Activated T-helper 17 cell treated with anti-CD3 and anti-CD28 coated beads, Interleukin-2, amount 50 U/mL, for 72 hours (primary cell): ENCODE data around the gene PANK2. TPM values are rescaled to one million over a fixed set of nuclear protein-coding genes. Genes with fewer than 3 reads are reported as not detected.
"Not testable (repeated sequence)": the region's sequence is repeated elsewhere in the genome, so short reads cannot be mapped to it uniquely, and the experiment has no call there.

ENCODE experiments used
- ATAC-seq: fragments of 150-1000 bp; cut with Tn5 transposase; replicated peaks from 2 replicates; pipeline ENCODE4 v1.10.0; 2021; ENCODE audit warnings: mild to moderate bottlenecking, moderate library complexity
- H3K27ac Mint-ChIP-seq: one replicate; pipeline ENCODE4 v1.8.0; 2022; ENCODE audit warnings: mixed read lengths
- H3K27me3 Mint-ChIP-seq: one replicate; pipeline ENCODE4 v1.8.0; 2022; ENCODE audit warnings: mixed read lengths
- H3K36me3 Mint-ChIP-seq: one replicate; pipeline ENCODE4 v1.8.0; 2022; ENCODE audit warnings: low read depth, mild to moderate bottlenecking, mixed read lengths
- H3K4me1 Mint-ChIP-seq: one replicate; pipeline ENCODE4 v1.8.0; 2022; ENCODE audit warnings: mixed read lengths
- H3K4me3 Mint-ChIP-seq: one replicate; pipeline ENCODE4 v1.8.0; 2022; ENCODE audit warnings: mild to moderate bottlenecking, mixed read lengths
- H3K9me3 Mint-ChIP-seq: one replicate; pipeline ENCODE4 v1.8.0; 2022; ENCODE audit warnings: mixed read lengths
- total RNA-seq, 2 donors: library from RNA; stranded (reverse); gene quantifications; one replicate each; pipeline ENCODE4 v1.2.3, GENCODE V29; 2022

PANK2 gene
- total RNA-seq, 2 donors from 2014 or later, result 61.1 to 64.3 TPM

DNA sequence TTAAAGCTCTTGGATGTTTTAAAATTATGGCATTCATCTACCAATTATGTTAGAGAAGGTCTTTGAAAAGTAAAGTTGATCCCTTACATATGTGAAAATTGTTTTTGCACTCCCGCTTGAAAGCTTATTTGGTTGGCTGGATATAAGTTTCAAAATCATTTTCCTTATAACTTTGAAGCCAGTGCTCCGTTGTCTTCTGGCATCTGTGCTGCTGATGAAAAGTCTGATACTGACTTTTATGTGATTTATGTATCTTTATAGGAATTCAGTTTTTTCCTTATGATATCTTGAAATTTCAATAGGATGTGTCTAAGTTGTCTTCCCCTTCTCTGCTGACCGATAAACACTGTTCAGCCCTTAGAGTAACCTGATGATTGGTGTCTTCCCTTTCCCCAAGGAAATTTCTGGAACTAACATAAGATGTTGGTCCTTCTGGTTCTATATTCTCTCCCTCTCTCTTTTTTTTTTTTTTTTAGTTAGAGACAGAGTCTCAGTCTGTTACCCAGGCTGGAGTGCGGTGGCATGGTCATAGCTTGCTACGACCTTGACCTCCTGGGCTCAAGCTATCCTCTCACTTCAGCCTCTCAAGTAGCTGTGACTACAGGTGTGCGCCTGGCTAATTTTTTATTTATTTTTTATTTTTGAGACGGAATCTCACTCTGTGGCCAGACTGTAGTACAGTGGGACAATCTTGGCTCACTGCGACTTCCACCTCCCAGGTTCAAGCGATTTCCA lies 12.7 kb downstream of the PANK2 start:
- no peak for ATAC-seq
- Mint-ChIP-seq H3K4me1 (peaks cover 35% of the 10 kb centered on the region), H3K4me3 (peak overlapping the region; percentile 48), H3K27me3 (no peaks in the 10 kb centered on the region), H3K9me3 (no peaks in the 10 kb centered on the region), H3K27ac (peak overlapping the region; percentile 84), H3K36me3 (peaks cover 52% of the 10 kb centered on the region)

GRCh38 chr20:3902446-3902845 lies 13.3 kb downstream of the PANK2 start:
- Mint-ChIP-seq H3K9me3 (no peaks in the 10 kb centered on the region), H3K27me3 (no peaks in the 10 kb centered on the region), H3K36me3 (peaks cover 48% of the 10 kb centered on the region), H3K4me1 (peaks cover 29% of the 10 kb centered on the region), H3K4me3 (no peak overlapping the region), H3K27ac (no peak overlapping the region)
- ATAC-seq, result no peak

- ATAC-seq, result no peak
- H3K27me3 Mint-ChIP-seq, result no peaks in the 10 kb centered on the region
- H3K9me3 Mint-ChIP-seq, result no peaks in the 10 kb centered on the region
- H3K36me3 Mint-ChIP-seq, result peaks cover 66% of the 10 kb centered on the region
- H3K27ac Mint-ChIP-seq, result no peak overlapping the region
- H3K4me3 Mint-ChIP-seq, result no peak overlapping the region
- H3K4me1 Mint-ChIP-seq, result peaks cover 39% of the 10 kb centered on the region
Observed at GRCh38 chr20:3904224-3904623, 15.0 kb downstream of the PANK2 start.

DNA sequence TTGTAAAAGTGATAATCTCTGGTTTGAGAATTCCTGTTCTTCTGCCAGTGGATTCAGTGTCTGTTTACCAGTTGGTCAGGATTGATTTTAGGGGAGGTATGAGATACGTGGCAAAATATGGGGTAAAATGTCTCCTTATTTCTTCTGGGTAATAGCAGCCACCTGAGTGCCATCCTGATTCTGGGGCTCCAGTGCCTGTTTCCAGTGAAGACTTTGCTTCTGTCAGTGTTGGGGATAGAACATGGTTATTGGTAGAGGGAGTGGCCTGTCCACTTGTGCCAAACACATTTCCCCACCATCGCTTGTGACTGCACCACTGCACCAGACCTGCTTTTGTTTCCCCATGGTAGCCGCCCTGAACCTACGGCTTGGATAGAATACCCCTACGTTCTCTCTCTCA lies 15.7 kb downstream of the PANK2 start:
- peaks cover 37% of the 10 kb centered on the region for H3K4me1 Mint-ChIP-seq
- H3K27ac Mint-ChIP-seq, result peak overlapping the region; percentile 36
- ATAC-seq, result no peak
- no peaks in the 10 kb centered on the region for H3K27me3 Mint-ChIP-seq
- no peaks in the 10 kb centered on the region for H3K9me3 Mint-ChIP-seq
- H3K36me3 Mint-ChIP-seq, result peaks cover 68% of the 10 kb centered on the region
- peak overlapping the region; percentile 16 for H3K4me3 Mint-ChIP-seq

GRCh38 chr20:3906744-3907721 lies 17.8 kb downstream of the PANK2 start:
- H3K4me3 Mint-ChIP-seq, result peak overlapping the region; percentile 81
- peak; percentile 96 for ATAC-seq
- not testable (repeated sequence) for H3K9me3 Mint-ChIP-seq, H3K27me3 Mint-ChIP-seq
- H3K36me3 Mint-ChIP-seq, result peaks cover 76% of the 10 kb centered on the region
- peaks cover 20% of the 10 kb centered on the region for H3K4me1 Mint-ChIP-seq
- peak overlapping the region; percentile 94 for H3K27ac Mint-ChIP-seq

DNA sequence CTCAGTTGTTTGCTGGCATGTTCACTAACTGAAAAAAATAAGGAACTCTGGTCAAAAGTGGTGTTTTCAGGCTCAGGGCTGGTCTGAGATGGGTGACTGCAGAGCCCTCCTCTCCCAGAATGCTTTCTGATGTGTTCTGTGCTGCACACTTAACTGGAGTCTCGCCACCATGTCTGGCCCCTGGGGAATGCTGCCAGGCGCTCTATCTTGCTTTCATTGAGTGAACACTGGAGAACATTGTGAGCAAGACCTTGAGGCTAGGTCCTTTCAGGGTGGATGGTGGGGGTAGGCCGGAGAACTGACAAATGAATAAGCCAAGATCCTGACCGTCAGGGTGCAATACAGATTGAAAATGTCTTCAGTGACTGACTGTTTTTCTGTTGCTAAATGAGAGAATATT lies 19.5 kb downstream of the PANK2 start:
- ATAC-seq, result no peak
- H3K4me3 Mint-ChIP-seq, result peak overlapping the region; percentile 81
- H3K27ac Mint-ChIP-seq, result peak overlapping the region; percentile 78
- H3K27me3 Mint-ChIP-seq, result no peaks in the 10 kb centered on the region
- H3K36me3 Mint-ChIP-seq, result peaks cover 81% of the 10 kb centered on the region
- H3K4me1 Mint-ChIP-seq, result peaks cover 19% of the 10 kb centered on the region
- H3K9me3 Mint-ChIP-seq, result no peaks in the 10 kb centered on the region

DNA sequence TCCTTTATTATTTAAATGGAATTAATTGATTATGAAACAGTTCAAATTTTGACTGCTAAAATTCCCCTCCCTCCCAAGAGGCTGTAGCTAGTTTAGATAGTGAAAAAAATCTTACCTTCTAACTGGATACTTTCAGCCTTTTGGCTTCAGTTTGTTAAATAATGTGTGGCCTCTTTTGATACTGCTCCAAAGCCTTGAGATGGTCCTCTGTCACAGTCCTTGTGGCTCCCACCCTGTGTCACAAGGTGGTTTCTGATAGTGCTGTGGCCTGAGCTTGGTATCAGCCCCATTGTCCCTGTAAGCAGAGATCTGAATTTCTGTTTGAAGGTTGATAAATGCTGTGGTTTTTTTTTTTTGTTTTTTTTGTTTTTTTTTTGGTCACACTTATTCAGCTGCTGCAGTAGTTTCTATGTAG lies 20.8 kb downstream of the PANK2 start:
- Mint-ChIP-seq H3K27me3 (no peaks in the 10 kb centered on the region), H3K36me3 (peaks cover 82% of the 10 kb centered on the region), H3K27ac (no peak overlapping the region), H3K4me3 (no peak overlapping the region), H3K4me1 (peaks cover 23% of the 10 kb centered on the region), H3K9me3 (no peaks in the 10 kb centered on the region)
- no peak for ATAC-seq

- no peaks in the 10 kb centered on the region for H3K9me3 Mint-ChIP-seq
- no peak for ATAC-seq
- H3K4me1 Mint-ChIP-seq, result peaks cover 31% of the 10 kb centered on the region
- H3K36me3 Mint-ChIP-seq, result peaks cover 87% of the 10 kb centered on the region
- no peaks in the 10 kb centered on the region for H3K27me3 Mint-ChIP-seq
- no peak overlapping the region for H3K4me3 Mint-ChIP-seq
- H3K27ac Mint-ChIP-seq, result no peak overlapping the region
Observed at GRCh38 chr20:3910853-3911252, 21.7 kb downstream of the PANK2 start.

GRCh38 chr20:3911956-3912355 lies 22.8 kb downstream of the PANK2 start:
- H3K4me3 Mint-ChIP-seq, result no peak overlapping the region
- no peak for ATAC-seq
- H3K27ac Mint-ChIP-seq, result no peak overlapping the region
- H3K9me3 Mint-ChIP-seq, result no peaks in the 10 kb centered on the region
- peaks cover 38% of the 10 kb centered on the region for H3K4me1 Mint-ChIP-seq
- H3K36me3 Mint-ChIP-seq, result peaks cover 98% of the 10 kb centered on the region
- no peaks in the 10 kb centered on the region for H3K27me3 Mint-ChIP-seq

GRCh38 chr20:3914446-3914845 lies 25.3 kb downstream of the PANK2 start:
- Mint-ChIP-seq H3K4me3 (no peak overlapping the region), H3K9me3 (no peaks in the 10 kb centered on the region), H3K4me1 (peaks cover 32% of the 10 kb centered on the region), H3K27ac (peak overlapping the region; percentile 83), H3K27me3 (no peaks in the 10 kb centered on the region), H3K36me3 (peaks cover 98% of the 10 kb centered on the region)
- no peak for ATAC-seq

DNA sequence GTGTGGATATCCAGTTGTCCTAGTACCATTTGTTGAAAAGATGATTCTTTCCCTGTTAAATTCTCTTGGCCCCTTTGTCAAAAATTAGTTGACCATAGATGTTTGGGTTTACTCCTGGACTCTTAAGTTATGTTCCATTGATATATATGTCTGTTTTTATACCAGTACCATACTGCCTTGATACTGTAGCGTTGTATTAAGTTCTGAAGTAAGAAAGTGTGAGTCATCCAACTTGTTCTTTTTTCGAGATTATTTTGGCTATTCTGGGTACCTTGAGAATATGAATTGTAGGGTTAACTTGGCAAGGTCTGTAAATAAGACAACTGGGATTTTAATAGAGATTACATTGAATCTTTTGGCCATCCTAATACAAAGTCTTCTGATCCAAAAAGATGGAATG lies 26.5 kb downstream of the PANK2 start:
- Mint-ChIP-seq H3K4me1 (peaks cover 33% of the 10 kb centered on the region), H3K9me3 (no peaks in the 10 kb centered on the region), H3K27me3 (no peaks in the 10 kb centered on the region), H3K36me3 (peaks cover 98% of the 10 kb centered on the region), H3K4me3 (peak overlapping the region; percentile 53), H3K27ac (peak overlapping the region; percentile 83)
- ATAC-seq, result peak; percentile 67

DNA sequence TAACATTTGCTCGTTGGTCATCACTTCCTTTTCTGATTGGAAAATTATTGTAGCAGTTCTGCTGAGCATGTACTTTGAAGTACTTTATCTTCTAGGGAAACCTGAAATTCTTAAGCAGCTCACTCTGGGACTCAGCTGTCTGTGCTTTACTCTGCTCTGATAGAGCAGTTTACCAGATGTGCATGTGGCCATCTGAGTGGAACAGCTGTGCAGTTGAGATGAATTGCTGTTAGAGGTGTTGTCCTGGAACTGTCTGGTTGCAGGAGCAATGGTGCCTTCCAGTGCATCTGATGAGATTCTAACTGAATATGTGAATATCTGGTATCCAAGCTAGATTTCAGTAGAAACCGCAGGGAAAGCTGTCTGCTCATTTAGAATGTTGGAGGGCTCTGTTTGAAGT lies 27.2 kb downstream of the PANK2 start:
- H3K36me3 Mint-ChIP-seq, result peaks cover 98% of the 10 kb centered on the region
- no peak overlapping the region for H3K4me3 Mint-ChIP-seq
- H3K4me1 Mint-ChIP-seq, result peaks cover 33% of the 10 kb centered on the region
- ATAC-seq, result no peak
- peak overlapping the region; percentile 83 for H3K27ac Mint-ChIP-seq
- H3K9me3 Mint-ChIP-seq, result no peaks in the 10 kb centered on the region
- H3K27me3 Mint-ChIP-seq, result no peaks in the 10 kb centered on the region

GRCh38 chr20:3919352-3919751 lies 30.2 kb downstream of the PANK2 start:
- Mint-ChIP-seq H3K36me3 (peaks cover 98% of the 10 kb centered on the region), H3K4me1 (peaks cover 44% of the 10 kb centered on the region), H3K27me3 (no peaks in the 10 kb centered on the region)

DNA sequence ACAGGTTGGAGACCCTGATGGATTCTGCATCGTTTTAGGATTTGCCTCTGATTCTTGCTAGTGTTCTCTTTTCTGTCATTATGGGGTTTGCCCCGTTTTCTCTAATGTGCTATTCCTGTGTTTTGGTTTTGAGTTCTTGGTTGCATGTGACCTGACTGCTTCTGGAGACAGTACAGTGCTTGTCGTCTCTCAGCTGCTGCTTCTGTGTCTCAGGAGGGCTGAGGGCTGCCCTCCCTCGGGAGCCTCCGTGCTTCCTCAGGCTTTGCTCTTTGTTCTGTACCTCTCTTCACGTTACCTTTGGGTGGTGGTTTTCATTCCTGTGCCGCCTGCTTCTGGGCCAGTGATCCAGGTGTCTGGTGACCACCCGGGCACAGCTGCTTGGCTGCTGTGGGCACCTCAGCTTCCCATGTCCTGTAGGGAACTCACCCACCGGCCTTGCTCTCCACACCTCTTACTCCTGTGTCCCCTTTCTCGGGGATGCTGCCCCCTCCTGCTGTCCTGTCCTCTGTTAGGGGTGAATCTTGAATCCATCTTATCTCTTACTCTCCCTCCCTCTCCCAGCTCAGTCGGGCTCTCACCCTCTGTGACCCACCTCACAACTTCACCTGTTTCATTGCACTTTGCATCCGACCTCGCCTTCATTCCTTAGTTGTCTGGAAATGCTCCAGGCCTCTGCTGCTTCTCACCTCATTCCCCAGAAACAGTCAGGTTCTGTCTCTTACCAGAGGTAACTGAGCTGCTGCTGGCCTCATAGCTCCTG lies 33.2 kb downstream of the PANK2 start:
- Mint-ChIP-seq H3K36me3 (peaks cover 98% of the 10 kb centered on the region), H3K27me3 (no peaks in the 10 kb centered on the region), H3K4me3 (peak overlapping the region; percentile 37), H3K27ac (peak overlapping the region; percentile 81), H3K9me3 (no peaks in the 10 kb centered on the region), H3K4me1 (peaks cover 38% of the 10 kb centered on the region)
- no peak for ATAC-seq

More at GRCh38 chr20:3919352-3919751, 30.2 kb downstream of the PANK2 start:
- H3K27ac Mint-ChIP-seq, result peak overlapping the region; percentile 79
- no peaks in the 10 kb centered on the region for H3K9me3 Mint-ChIP-seq
- ATAC-seq, result no peak
- H3K4me3 Mint-ChIP-seq, result no peak overlapping the region
